NCI-H524 (cell line): ENCODE data around the gene NAA80.
A peak's percentile ranks its signal among the peaks of the same experiment; 100 is the strongest.

ENCODE experiments used
- DNase-seq, 2 experiments: peaks; one replicate each; lab custom pipeline; 2025; lab: John Stamatoyannopoulos, UW

Gene NAA80

DNA sequence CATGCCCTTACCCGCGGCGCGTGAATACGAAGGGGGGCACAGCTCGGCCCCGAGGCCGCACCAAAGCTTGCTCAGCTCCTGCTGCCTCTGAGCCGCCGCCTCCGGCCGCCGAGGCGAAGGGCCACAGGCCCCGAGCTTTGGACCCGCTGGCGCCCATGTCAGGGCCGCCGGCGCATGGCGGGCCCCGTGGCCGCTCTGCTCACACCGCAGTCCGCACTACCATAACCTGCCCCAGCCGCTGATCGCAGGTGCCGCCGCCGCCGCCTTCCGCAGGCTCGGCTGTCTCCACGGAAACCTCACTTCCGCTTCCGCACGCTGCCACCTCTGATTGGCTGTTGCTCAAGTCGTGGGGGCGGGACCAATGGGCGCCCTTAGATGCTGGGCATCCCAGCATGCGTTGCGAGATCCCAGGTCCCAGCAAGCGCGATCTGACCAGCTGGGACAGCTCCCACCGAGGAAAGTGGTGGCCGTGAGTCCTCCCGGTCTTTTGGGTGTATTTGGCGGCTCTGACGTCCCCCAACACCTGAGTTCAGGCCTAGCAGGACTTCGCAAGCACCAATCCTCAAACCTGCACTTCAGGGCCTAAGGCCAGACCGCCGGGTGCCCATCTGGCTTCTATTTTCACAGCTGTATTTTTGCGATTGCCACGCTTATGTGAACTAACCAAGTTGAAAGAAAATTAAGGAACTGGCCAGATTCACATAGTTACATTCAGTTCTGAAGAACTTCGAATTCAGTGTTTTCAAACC lies 28.9 kb upstream of the NAA80 start, which contains the start of gene TUSC2:
Gene TUSC2, minus strand, starts transcription at position 281 of the 749 bp plus-strand sequence. Its CDS starts 124 bp downstream, at position 157.
- DNase-seq = peak; percentile 94 to 95

DNA sequence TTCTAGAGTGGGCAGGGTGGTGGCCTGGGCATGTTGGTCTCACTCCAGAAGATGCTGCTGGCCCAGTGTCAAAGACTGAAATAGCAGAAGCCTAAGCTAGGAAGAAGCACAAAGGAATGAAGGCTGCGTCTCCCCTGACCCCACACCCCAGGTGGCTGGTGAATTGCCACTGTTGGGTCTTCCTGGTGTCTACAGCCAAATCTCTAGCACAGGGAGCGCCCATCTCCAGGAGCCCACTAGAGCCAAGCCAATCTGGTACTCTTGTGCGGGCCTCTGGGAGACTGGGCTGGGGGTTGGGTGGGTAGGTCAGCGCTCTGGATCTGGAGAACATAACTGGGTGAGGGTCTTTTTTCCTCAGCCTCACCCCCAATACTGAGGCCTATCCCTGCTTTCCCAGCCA lies 27.9 kb upstream of the NAA80 start:
- no peak for DNase-seq

DNA sequence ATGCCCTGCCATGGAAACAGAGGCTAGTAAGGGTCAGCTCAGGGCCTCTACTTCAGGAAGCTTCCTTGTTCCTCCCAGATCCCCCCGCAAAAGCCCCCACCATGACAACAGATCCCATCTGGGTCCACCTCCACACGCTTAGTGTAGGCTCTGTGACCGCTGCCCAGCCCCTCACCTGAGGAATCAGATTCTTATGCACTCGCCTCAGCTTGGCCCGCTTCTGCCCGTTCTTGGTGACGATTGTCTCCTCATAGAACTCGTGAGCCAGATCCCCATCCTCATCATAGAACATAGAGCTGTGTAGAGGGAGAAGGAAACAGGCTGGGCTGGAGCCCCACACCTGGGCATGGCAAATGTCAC lies 27.0 kb upstream of the NAA80 start:
- no peak for DNase-seq

GRCh38 chr3:50325497-50326181 lies 26.4 kb upstream of the NAA80 start:
- DNase-seq = no peak

- DNase-seq = no peak
Measured at GRCh38 chr3:50325113-50325480, 25.9 kb upstream of the NAA80 start.

DNA sequence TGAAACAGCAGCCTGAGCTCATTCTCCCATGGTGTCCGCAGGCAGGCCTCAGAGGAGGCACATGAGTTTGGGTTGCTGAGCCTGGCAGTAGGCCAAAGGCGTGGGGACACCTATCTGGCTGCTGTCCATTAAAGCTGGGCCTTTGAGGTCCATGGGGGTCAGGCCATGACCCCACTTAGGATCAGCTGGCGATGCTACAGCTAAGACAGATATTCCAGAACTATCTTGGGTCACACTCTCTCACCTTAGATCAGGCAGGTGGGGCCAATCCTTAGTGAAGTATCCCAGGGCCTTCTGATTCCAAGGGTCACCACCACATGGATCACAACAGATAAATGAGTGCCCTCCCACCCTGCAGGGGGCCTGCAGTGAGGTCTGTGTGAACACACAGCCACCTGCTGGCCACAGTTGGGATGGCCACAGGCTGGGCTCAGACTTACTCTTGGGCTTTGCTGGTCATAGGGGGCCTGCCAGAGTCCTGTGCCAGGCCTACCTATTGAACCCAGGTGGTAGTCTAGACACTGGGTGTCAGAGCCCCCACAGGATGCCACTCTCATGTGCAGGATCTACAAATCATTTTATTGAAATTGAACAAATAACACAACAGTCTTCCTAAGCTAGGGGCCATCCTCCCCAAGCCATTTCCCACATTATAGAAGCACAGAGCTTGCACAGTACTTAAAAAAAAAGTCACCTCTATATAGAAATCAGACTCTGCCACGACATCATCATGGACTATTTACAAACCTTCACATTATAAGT lies 25.3 kb upstream of the NAA80 start:
- peak; percentile 33 to 61 for DNase-seq

- DNase-seq = no peak
Measured at GRCh38 chr3:50323614-50324199, 24.5 kb upstream of the NAA80 start.

DNA sequence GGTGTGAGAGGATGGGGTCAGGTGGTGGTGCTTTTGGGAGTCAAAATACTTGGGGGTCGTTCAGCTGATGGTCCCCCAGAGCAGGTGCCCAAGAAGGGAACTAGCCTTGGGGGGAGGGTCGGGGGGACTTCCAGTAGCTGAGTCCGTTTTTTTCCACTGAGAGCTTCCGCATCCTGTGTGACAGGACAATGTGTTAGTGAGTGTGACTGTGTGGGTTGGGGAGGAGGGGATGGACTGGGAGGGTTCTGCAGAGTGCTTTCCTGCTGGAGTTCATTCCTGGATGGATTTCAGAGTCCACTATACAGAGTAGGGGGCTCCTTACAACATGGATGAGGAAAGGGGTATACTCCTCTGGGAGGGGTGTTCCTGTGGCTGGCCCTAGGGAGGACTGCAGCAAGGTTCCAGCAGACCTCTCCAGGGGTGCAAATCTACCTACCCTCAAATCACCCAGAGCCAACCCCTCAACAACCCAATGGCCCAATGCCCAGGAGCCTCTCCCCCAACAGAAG lies 23.9 kb upstream of the NAA80 start:
- DNase-seq = no peak

- DNase-seq = no peak
Measured at GRCh38 chr3:50322386-50323091, 23.3 kb upstream of the NAA80 start, which contains the start of gene HYAL2. HYAL2 (minus strand) TSS chr3:50322745; CDS start chr3:50320489, 2,256 bp downstream.

- no peak for DNase-seq
Measured at GRCh38 chr3:50322115-50322385, 22.8 kb upstream of the NAA80 start.

- DNase-seq = no peak
Measured at GRCh38 chr3:50321336-50322114, 22.3 kb upstream of the NAA80 start.

- DNase-seq = no peak
Measured at GRCh38 chr3:50320853-50321335, 21.7 kb upstream of the NAA80 start.

GRCh38 chr3:50319894-50320625 lies 20.9 kb upstream of the NAA80 start:
- DNase-seq = no peak

DNA sequence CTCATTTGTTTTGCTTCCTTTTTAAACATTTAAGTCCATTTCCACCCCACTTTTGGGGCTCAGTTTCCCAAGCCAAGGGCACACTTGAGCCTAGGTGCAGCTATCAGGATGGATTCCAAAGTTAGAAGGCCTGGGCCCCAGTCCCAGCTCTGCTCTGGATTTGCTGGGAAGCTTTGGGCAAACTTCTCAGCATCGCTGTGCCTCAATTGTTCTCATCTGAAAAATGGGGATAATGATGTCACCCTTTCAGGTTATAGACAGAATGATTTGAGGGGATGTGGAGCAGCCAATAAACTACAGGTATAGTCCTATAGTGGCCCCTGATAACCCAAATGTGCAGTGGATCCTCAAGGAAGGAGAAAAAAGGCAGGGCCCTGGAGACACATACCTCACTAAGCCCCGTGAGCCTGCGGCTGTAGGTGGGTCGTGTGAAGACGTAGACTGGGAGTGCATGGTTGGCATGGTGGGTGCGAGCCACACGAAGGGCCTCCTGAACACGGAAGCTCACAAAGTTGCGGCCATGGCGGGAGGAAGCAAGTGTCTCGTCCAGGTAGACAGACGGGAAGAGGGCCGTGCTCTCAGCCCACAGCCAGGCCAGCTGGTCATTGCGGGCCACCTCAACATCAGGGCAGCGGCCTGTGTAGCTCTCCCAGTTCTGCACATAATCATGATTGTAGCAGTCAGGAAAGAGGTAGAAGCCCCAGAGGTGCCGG lies 20.1 kb upstream of the NAA80 start:
- DNase-seq = no peak

GRCh38 chr3:50318615-50319014 lies 19.4 kb upstream of the NAA80 start:
- DNase-seq = no peak

- DNase-seq = no peak
Measured at GRCh38 chr3:50318163-50318562, 19.0 kb upstream of the NAA80 start.

- DNase-seq = no peak
Measured at GRCh38 chr3:50317300-50317699, 18.1 kb upstream of the NAA80 start.

- no peak for DNase-seq
Measured at GRCh38 chr3:50316657-50317242, 17.5 kb upstream of the NAA80 start.

DNA sequence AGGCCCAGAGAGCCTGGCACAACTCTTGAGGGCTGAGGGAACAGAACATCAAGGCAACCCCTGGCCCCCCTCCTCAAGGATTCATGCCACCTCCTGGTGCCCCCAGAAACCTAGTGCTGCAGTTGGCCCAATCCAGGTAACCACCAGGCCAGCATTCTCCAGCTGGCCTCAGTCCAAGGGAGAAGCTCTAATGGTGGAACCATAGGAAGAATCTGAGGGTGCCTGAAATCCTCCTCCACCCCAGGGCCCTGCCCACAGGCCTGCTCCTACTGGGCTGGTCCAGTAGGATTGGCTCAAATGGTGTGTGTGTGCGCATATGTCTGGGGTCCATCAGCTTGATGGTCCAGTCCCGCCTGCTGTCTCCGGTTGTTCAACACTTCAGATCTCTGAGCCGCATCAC lies 15.6 kb upstream of the NAA80 start:
- no peak for DNase-seq
